Left lung (tissue), 10 donors: ENCODE measurements around the gene CACNA2D3. TPM values are rescaled to one million over a fixed set of nuclear protein-coding genes. Genes with fewer than 3 reads are reported as not detected.

Source experiments
- ATAC-seq: fragments of 200-7000 bp; cut with Tn5 transposase; one replicate; pipeline ENCODE4 v1.9.1; 2020; ENCODE audit warnings: moderate library complexity
- DNase-seq, 4 donors: peaks; one replicate each; pipeline ENCODE4 v3.0.0-alpha.2; 2013 to 2020
- H3K27ac ChIP-seq, 2 donors: fragments of 200-600 bp; sonication (generic) in 1 of 2; one replicate each; pipeline versions ENCODE4 v1.5.0 to v1.8.0; 2020 to 2021
- H3K27me3 ChIP-seq, 2 donors: fragments of 200-600 bp; sonication (generic) in 1 of 2; one replicate each; pipeline versions ENCODE4 v1.5.0 to v1.8.0; 2020 to 2021
- H3K36me3 ChIP-seq, 2 donors: fragments of 200-600 bp; sonication (generic) in 1 of 2; one replicate each; pipeline versions ENCODE4 v1.5.0 to v1.8.0; 2020 to 2021
- H3K4me1 ChIP-seq, 2 donors: fragments of 200-600 bp; one replicate each; pipeline ENCODE4 v1.8.0; 2021
- H3K4me3 ChIP-seq, 2 donors: fragments of 200-600 bp; sonication (generic) in 1 of 2; one replicate each; pipeline versions ENCODE4 v1.5.0 to v1.8.0; 2020 to 2021; ENCODE audit warnings: mild to moderate bottlenecking in 1 of 2
- H3K9me3 ChIP-seq, 2 donors: fragments of 200-600 bp; sonication (generic) in 1 of 2; one replicate each; pipeline versions ENCODE4 v1.5.0 to v1.8.0; 2020 to 2021
- CTCF ChIP-seq, 2 donors: fragments of 200-600 bp; sonication (generic) in 1 of 2; IDR thresholded peaks; one replicate each; pipeline versions ENCODE4 v1.5.0 to v1.8.0; 2021; ENCODE audit warnings: antibody characterized with exemption in 2 of 2
- intact Hi-C, 2 donors: fragments of 100-400 bp; cut with DNase I; formaldehyde crosslinking; loops; one replicate each; pipeline versions ENCODE4 v1.11.2 to v1.14.2; 2022
- polyA plus RNA-seq, 6 donors: library from polyadenylated mRNA; unstranded; fragments of 120-200 nt; gene quantifications; one replicate each; pipeline ENCODE4 v1.2.1, GENCODE V29; 2013; ENCODE audit not compliant: insufficient read length in 6 of 6
- total RNA-seq, 2 donors: library from RNA; stranded (reverse); fragmentation: NEBNext Ultra II Directional; extraction: Animal tissue kit (Norgen Biotek cat#: 25700); gene quantifications; one replicate each; pipeline ENCODE4 v1.2.1, GENCODE V29; 2021
- donor health status: DM: no; HTN: yes; CAD: no.
- donor health status: DM: no; HTN: no; CAD: no.

The CACNA2D3 gene
- total and polyA plus RNA-seq, 8 donors: 1.1 to 2.7 (median 1.5) TPM

- ATAC-seq (no peak), DNase-seq (no peak)
- Histone ChIP-seq H3K27ac (no peak overlapping the region), H3K9me3 (no peaks in the 10 kb centered on the region), H3K36me3 (no peaks in the 10 kb centered on the region), H3K27me3 (peaks cover 2 to 17% of the 10 kb centered on the region in 2 donors), H3K4me1 (no peaks in the 10 kb centered on the region), H3K4me3 (no peak overlapping the region)
- intact Hi-C loops: no loop called here
- no peak for TF ChIP-seq CTCF (IDR thresholded peaks at IDR 0.05)
These were observed 519.1 kb downstream of the CACNA2D3 start for GRCh38 chr3:54641226-54642014.

GRCh38 chr3:54642147-54642546 is 519.8 kb downstream of the CACNA2D3 start:
- no peak for TF ChIP-seq CTCF (IDR thresholded peaks at IDR 0.05)
- peaks cover 2 to 17% of the 10 kb centered on the region in 2 donors for H3K27me3 ChIP-seq
- intact Hi-C loops: no loop called here
- no peaks in the 10 kb centered on the region for H3K4me1 ChIP-seq
- H3K4me3 ChIP-seq: no peak overlapping the region
- ATAC-seq (no peak), DNase-seq (no peak)
- no peaks in the 10 kb centered on the region for H3K36me3 ChIP-seq
- H3K9me3 ChIP-seq: peaks cover 0 to 5% of the 10 kb centered on the region in 2 donors
- H3K27ac ChIP-seq: no peak overlapping the region

DNA sequence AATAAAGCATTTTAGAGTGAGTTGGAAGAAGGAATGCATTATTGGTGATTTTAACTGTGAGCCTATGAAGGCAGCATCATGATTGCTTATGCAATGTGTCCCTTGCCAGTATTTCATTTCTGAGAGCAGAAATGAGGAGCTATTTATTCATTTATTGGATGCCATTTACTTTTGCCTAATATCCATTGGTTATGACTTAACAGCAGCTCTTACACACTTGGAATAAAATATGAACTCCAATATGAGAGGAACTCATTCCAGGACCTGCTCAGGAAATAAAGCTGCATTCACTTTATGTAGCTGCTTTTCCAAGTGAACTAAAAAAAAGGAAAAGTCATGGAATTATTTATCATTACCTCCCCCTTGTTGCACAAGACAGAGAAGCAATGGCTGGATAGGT is 525.4 kb downstream of the CACNA2D3 start:
- H3K36me3 ChIP-seq: no peaks in the 10 kb centered on the region
- intact Hi-C loops: no loop called here
- TF ChIP-seq CTCF (IDR thresholded peaks at IDR 0.05): no peak
- no peaks in the 10 kb centered on the region for H3K27me3 ChIP-seq
- H3K4me3 ChIP-seq: no peak overlapping the region
- no peak overlapping the region for H3K27ac ChIP-seq
- ATAC-seq (no peak), DNase-seq (no peak)
- H3K4me1 ChIP-seq: no peaks in the 10 kb centered on the region
- peaks cover 0 to 17% of the 10 kb centered on the region in 2 donors for H3K9me3 ChIP-seq

- Histone ChIP-seq H3K4me3 (no peak overlapping the region), H3K27ac (no peak overlapping the region), H3K9me3 (peaks cover 0 to 17% of the 10 kb centered on the region in 2 donors), H3K4me1 (no peaks in the 10 kb centered on the region), H3K27me3 (no peaks in the 10 kb centered on the region), H3K36me3 (no peaks in the 10 kb centered on the region)
- TF ChIP-seq CTCF (IDR thresholded peaks at IDR 0.05): no peak
- no peak for DNase-seq
- ATAC-seq: no peak
- intact Hi-C loops: no loop called here
These were observed 527.2 kb downstream of the CACNA2D3 start for GRCh38 chr3:54649551-54649950.

- peaks cover 0 to 8% of the 10 kb centered on the region in 2 donors for H3K9me3 ChIP-seq
- no peaks in the 10 kb centered on the region for H3K4me1 ChIP-seq
- no peak overlapping the region for H3K27ac ChIP-seq
- no peak for DNase-seq
- no peaks in the 10 kb centered on the region for H3K27me3 ChIP-seq
- no peaks in the 10 kb centered on the region for H3K36me3 ChIP-seq
- no peak for TF ChIP-seq CTCF (IDR thresholded peaks at IDR 0.05)
- H3K4me3 ChIP-seq: no peak overlapping the region
- intact Hi-C loops: no loop called here
- ATAC-seq: no peak
These were observed 531.3 kb downstream of the CACNA2D3 start for GRCh38 chr3:54653456-54654195.
